Vagina (tissue), 2 donors: ENCODE measurements around the gene LSM12.

Experiments
- POLR2A ChIP-seq, 2 donors: fragments of 450-650 bp; IDR thresholded peaks; one replicate each; pipeline ENCODE4 v1.6.1; 2017; ENCODE audit warnings: antibody characterized with exemption in 2 of 2, mild to moderate bottlenecking in 2 of 2, moderate library complexity in 2 of 2
- POLR2AphosphoS5 ChIP-seq, 2 donors: sonication (generic); formaldehyde crosslinking; IDR thresholded peaks; one replicate each; pipeline ENCODE4 v1.9.0; 2017; ENCODE audit warnings: antibody characterized with exemption in 2 of 2, mild to moderate bottlenecking in 2 of 2, low read depth in 1 of 2; ENCODE audit not compliant: insufficient read depth in 1 of 2
- TF ChIP-seq, protein P1 (sequence below), 3 experiments: fragments of 450-650 bp in 2 of 3; fragments of 200-600 bp in 1 of 3; sonication (generic) in 1 of 3; IDR thresholded peaks; one replicate each; pipeline ENCODE4 v1.5.1; 2017 to 2019; ENCODE audit warnings: antibody characterized with exemption in 3 of 3, mild to moderate bottlenecking in 2 of 3, moderate library complexity in 2 of 3

DNA sequence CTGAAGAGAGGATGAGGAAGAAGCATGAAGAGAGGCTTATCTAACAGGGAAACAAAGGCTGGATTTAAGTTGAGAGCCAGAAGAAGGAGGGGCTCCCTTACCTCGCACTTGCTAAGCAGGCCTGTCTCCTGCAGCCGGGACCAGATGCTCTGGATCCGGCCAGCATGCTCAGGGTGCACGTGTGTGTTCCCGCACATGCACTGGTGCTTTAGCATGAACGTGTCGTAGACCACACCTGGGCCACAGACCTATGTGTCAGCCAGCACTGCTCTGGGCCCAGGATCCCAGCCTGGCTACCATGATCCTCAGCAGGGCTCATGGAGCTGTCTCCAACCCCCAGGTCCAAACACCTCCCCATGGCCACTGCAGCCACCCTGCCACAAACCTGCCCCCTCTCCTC lies 18.4 kb upstream of the LSM12 start:
- TF ChIP-seq, protein P1, sequence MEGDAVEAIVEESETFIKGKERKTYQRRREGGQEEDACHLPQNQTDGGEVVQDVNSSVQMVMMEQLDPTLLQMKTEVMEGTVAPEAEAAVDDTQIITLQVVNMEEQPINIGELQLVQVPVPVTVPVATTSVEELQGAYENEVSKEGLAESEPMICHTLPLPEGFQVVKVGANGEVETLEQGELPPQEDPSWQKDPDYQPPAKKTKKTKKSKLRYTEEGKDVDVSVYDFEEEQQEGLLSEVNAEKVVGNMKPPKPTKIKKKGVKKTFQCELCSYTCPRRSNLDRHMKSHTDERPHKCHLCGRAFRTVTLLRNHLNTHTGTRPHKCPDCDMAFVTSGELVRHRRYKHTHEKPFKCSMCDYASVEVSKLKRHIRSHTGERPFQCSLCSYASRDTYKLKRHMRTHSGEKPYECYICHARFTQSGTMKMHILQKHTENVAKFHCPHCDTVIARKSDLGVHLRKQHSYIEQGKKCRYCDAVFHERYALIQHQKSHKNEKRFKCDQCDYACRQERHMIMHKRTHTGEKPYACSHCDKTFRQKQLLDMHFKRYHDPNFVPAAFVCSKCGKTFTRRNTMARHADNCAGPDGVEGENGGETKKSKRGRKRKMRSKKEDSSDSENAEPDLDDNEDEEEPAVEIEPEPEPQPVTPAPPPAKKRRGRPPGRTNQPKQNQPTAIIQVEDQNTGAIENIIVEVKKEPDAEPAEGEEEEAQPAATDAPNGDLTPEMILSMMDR (IDR thresholded peaks at IDR 0.05) = no peak
- TF ChIP-seq POLR2AphosphoS5 (IDR thresholded peaks at IDR 0.05; ENCODE audit: insufficient read depth in 1 of 2, low read depth in 1 of 2) (no peak), POLR2A (IDR thresholded peaks at IDR 0.05) (no peak)
